DOHH2 (cell line): ENCODE data around the gene SARNP.

Experiments used
- H3F3A ChIP-seq: fragments of 200-600 bp; sonication (generic), shearing (Covaris generic); 2 replicates; pipeline ENCODE4 v1.6.0; 2016; ENCODE audit warnings: antibody characterized with exemption, mild to moderate bottlenecking; ENCODE audit not compliant: control insufficient read depth, insufficient read depth
- H3K27ac ChIP-seq: fragments of 200-600 bp; sonication (generic); 2 replicates; pipeline ENCODE4 v1.5.1; 2014; ENCODE audit warnings: low read depth, mild to moderate bottlenecking, low read length, moderate library complexity
- H3K27me3 ChIP-seq: fragments of 200-600 bp; sonication (generic); 2 replicates; pipeline ENCODE4 v1.6.1; 2014; ENCODE audit warnings: mild to moderate bottlenecking, low read length, mixed read lengths; ENCODE audit not compliant: control insufficient read depth
- H3K36me3 ChIP-seq: fragments of 200-600 bp; sonication (generic); 2 replicates; pipeline ENCODE4 v1.6.1; 2014; ENCODE audit warnings: mild to moderate bottlenecking, low read length, moderate library complexity, mixed read lengths; ENCODE audit not compliant: control insufficient read depth
- H3K4me1 ChIP-seq: fragments of 200-600 bp; sonication (generic); 2 replicates; pipeline ENCODE4 v1.6.1; 2014; ENCODE audit warnings: mild to moderate bottlenecking, low read length, mixed read lengths; ENCODE audit not compliant: control insufficient read depth
- H3K4me2 ChIP-seq: fragments of 200-600 bp; sonication (generic); 2 replicates; pipeline ENCODE4 v1.6.0; 2014; ENCODE audit warnings: mild to moderate bottlenecking, low read length, moderate library complexity
- H3K4me3 ChIP-seq: fragments of 200-600 bp; sonication (generic); 2 replicates; pipeline ENCODE4 v1.5.1; 2014; ENCODE audit warnings: mild to moderate bottlenecking, low read length, mixed read lengths
- H3K79me2 ChIP-seq: fragments of 200-600 bp; sonication (generic); 2 replicates; pipeline ENCODE4 v1.6.1; 2014; ENCODE audit warnings: mild to moderate bottlenecking, low read length, mixed read lengths; ENCODE audit not compliant: control insufficient read depth
- H3K9me2 ChIP-seq: fragments of 200-600 bp; sonication (generic); replicated peaks from 2 replicates; pipeline ENCODE4 v1.6.1; 2014; ENCODE audit warnings: mild to moderate bottlenecking, low read length, mixed read lengths; ENCODE audit not compliant: control insufficient read depth
- H3K9me3 ChIP-seq: fragments of 200-600 bp; sonication (generic); 2 replicates; pipeline ENCODE4 v1.6.1; 2014; ENCODE audit warnings: antibody characterized with exemption, low read length, mixed read lengths; ENCODE audit not compliant: control insufficient read depth, insufficient read depth
- H4K20me1 ChIP-seq: fragments of 200-600 bp; sonication (generic); 2 replicates; pipeline ENCODE4 v1.6.0; 2014; ENCODE audit warnings: low read depth, mild to moderate bottlenecking, antibody characterized with exemption, low read length, moderate library complexity; ENCODE audit not compliant: control insufficient read depth, insufficient read depth
- CTCF ChIP-seq: fragments of 200-600 bp; sonication (generic); IDR thresholded peaks from one replicate; pipeline ENCODE4 v1.5.1; 2014; ENCODE audit warnings: antibody characterized with exemption, mild to moderate bottlenecking, low read depth, low read length; ENCODE audit not compliant: poor library complexity, severe bottlenecking
- EZH2phosphoT487 ChIP-seq: fragments of 200-600 bp; sonication (generic); IDR thresholded peaks from 2 replicates; pipeline ENCODE4 v1.6.1; 2017; ENCODE audit warnings: borderline replicate concordance, mild to moderate bottlenecking, antibody characterized with exemption, low read length, moderate library complexity, mixed read lengths

The SARNP gene

GRCh38 chr12:55715169-55715764 lies 102.3 kb downstream of the SARNP start:
- Histone ChIP-seq H3K9me3 (no peaks in the 10 kb centered on the region), H3F3A (0 out of 2 replicates have a peak, but pooled peaks cover 3% of the 10 kb centered on the region), H3K79me2 (peaks cover 19% of the 10 kb centered on the region), H3K4me2 (peak overlapping the region; percentile 89), H3K9me2 (no peaks in the 10 kb centered on the region), H4K20me1 (no peaks in the 10 kb centered on the region), H3K4me1 (peaks cover 37% of the 10 kb centered on the region), H3K27ac (peak overlapping the region; percentile 77; the same call in 1 of the 2 replicates), H3K27me3 (peaks cover 18% of the 10 kb centered on the region), H3K36me3 (peaks cover 14% of the 10 kb centered on the region; the same call in 1 of the 2 replicates), H3K4me3 (peak overlapping the region; percentile 92)
- no peak for TF ChIP-seq EZH2phosphoT487
- TF ChIP-seq CTCF: no peak

GRCh38 chr12:55713721-55714120 lies 103.8 kb downstream of the SARNP start:
- Histone ChIP-seq H3K4me3 (no peak overlapping the region), H3K36me3 (no peaks in the 10 kb centered on the region; the same call in 1 of the 2 replicates), H3K79me2 (peaks cover 19% of the 10 kb centered on the region), H3K9me3 (no peaks in the 10 kb centered on the region), H3K9me2 (no peaks in the 10 kb centered on the region), H3K27me3 (peaks cover 29% of the 10 kb centered on the region), H3K4me1 (peaks cover 43% of the 10 kb centered on the region), H3K4me2 (no peak overlapping the region), H3F3A (0 out of 2 replicates have a peak, but pooled peaks cover 3% of the 10 kb centered on the region), H3K27ac (no peak overlapping the region), H4K20me1 (no peaks in the 10 kb centered on the region)
- TF ChIP-seq EZH2phosphoT487: no peak
- TF ChIP-seq CTCF: no peak

GRCh38 chr12:55712700-55713415 lies 104.7 kb downstream of the SARNP start:
- H3K4me2 ChIP-seq: no peak overlapping the region

More at GRCh38 chr12:55712700-55713415, 104.7 kb downstream of the SARNP start:
- Histone ChIP-seq H3K4me3 (no peak overlapping the region), H3K27me3 (peaks cover 38% of the 10 kb centered on the region), H4K20me1 (no peaks in the 10 kb centered on the region), H3K9me2 (no peaks in the 10 kb centered on the region), H3K4me1 (peaks cover 43% of the 10 kb centered on the region), H3K79me2 (peaks cover 15% of the 10 kb centered on the region), H3F3A (0 out of 2 replicates have a peak, but pooled peaks cover 3% of the 10 kb centered on the region), H3K36me3 (no peaks in the 10 kb centered on the region; the same call in 1 of the 2 replicates), H3K27ac (no peak overlapping the region), H3K9me3 (no peaks in the 10 kb centered on the region)
- TF ChIP-seq EZH2phosphoT487 (no peak), CTCF (no peak)
